Nephron progenitor cell (in vitro differentiated cells): ENCODE data around the gene RPRD1B.
A peak's percentile ranks its signal among the peaks of the same experiment; 100 is the strongest.

Experiments used
- DNase-seq: peaks from one replicate; pipeline ENCODE4 v3.0.0; 2021
- H3K27ac Mint-ChIP-seq: 2 replicates; pipeline ENCODE4 v1.8.0; 2021; ENCODE audit warnings: mild to moderate bottlenecking, moderate library complexity, mixed read lengths
- H3K27me3 Mint-ChIP-seq: 2 replicates; pipeline ENCODE4 v1.8.0; 2021; ENCODE audit warnings: mild to moderate bottlenecking, low read depth, mixed read lengths; ENCODE audit not compliant: poor library complexity
- H3K36me3 Mint-ChIP-seq: 2 replicates; pipeline ENCODE4 v1.8.0; 2021; ENCODE audit warnings: low read depth, mixed read lengths
- H3K4me1 Mint-ChIP-seq: 2 replicates; pipeline ENCODE4 v1.8.0; 2021; ENCODE audit warnings: mixed read lengths
- H3K4me3 Mint-ChIP-seq: 2 replicates; pipeline ENCODE4 v1.8.0; 2021; ENCODE audit warnings: mild to moderate bottlenecking, moderate library complexity, mixed read lengths
- H3K9me3 Mint-ChIP-seq: 2 replicates; pipeline ENCODE4 v1.8.0; 2021; ENCODE audit warnings: mild to moderate bottlenecking, moderate library complexity, mixed read lengths
- CTCF ChIP-seq: fragments of 200-600 bp; sonication (generic); IDR thresholded peaks from 2 replicates; pipeline ENCODE4 v1.5.0; 2021; ENCODE audit warnings: antibody characterized with exemption

RPRD1B gene

GRCh38 chr20:38036366-38036765 lies 2.8 kb downstream of the RPRD1B start:
- H3K27ac Mint-ChIP-seq: no peak overlapping the region
- peaks cover 59% of the 10 kb centered on the region for H3K36me3 Mint-ChIP-seq
- H3K4me3 Mint-ChIP-seq: no peak overlapping the region
- peaks cover 2% of the 10 kb centered on the region for H3K9me3 Mint-ChIP-seq
- H3K4me1 Mint-ChIP-seq: peaks cover 34% of the 10 kb centered on the region
- no peak for DNase-seq
- TF ChIP-seq CTCF: no peak
- H3K27me3 Mint-ChIP-seq: no peaks in the 10 kb centered on the region

GRCh38 chr20:38040276-38040675 lies 6.7 kb downstream of the RPRD1B start:
- peaks cover 71% of the 10 kb centered on the region for H3K36me3 Mint-ChIP-seq
- no peaks in the 10 kb centered on the region for H3K27me3 Mint-ChIP-seq
- H3K27ac Mint-ChIP-seq: no peak overlapping the region
- no peaks in the 10 kb centered on the region for H3K9me3 Mint-ChIP-seq
- no peak for TF ChIP-seq CTCF
- no peak overlapping the region for H3K4me3 Mint-ChIP-seq
- peaks cover 21% of the 10 kb centered on the region for H3K4me1 Mint-ChIP-seq
- DNase-seq: no peak

GRCh38 chr20:38043512-38044300 lies 10.2 kb downstream of the RPRD1B start:
- no peak for DNase-seq
- H3K4me3 Mint-ChIP-seq: no peak overlapping the region

GRCh38 chr20:38044685-38045084 lies 11.1 kb downstream of the RPRD1B start:
- H3K36me3 Mint-ChIP-seq: peaks cover 47% of the 10 kb centered on the region
- H3K27ac Mint-ChIP-seq: no peak overlapping the region
- peaks cover 29% of the 10 kb centered on the region for H3K4me1 Mint-ChIP-seq
- H3K4me3 Mint-ChIP-seq: no peak overlapping the region
- H3K9me3 Mint-ChIP-seq: no peaks in the 10 kb centered on the region
- H3K27me3 Mint-ChIP-seq: no peaks in the 10 kb centered on the region
- no peak for DNase-seq
- no peak for TF ChIP-seq CTCF

More at GRCh38 chr20:38043512-38044300, 10.2 kb downstream of the RPRD1B start:
- Mint-ChIP-seq H3K27me3 (no peaks in the 10 kb centered on the region), H3K9me3 (no peaks in the 10 kb centered on the region), H3K4me1 (peaks cover 27% of the 10 kb centered on the region), H3K27ac (peak overlapping the region; percentile 85), H3K36me3 (peaks cover 44% of the 10 kb centered on the region)
- TF ChIP-seq CTCF: no peak

GRCh38 chr20:38046572-38046971 lies 13.0 kb downstream of the RPRD1B start:
- DNase-seq: no peak
- H3K4me3 Mint-ChIP-seq: no peak overlapping the region
- no peak for TF ChIP-seq CTCF
- no peaks in the 10 kb centered on the region for H3K27me3 Mint-ChIP-seq
- H3K4me1 Mint-ChIP-seq: peaks cover 32% of the 10 kb centered on the region
- H3K9me3 Mint-ChIP-seq: no peaks in the 10 kb centered on the region
- H3K27ac Mint-ChIP-seq: no peak overlapping the region
- peaks cover 39% of the 10 kb centered on the region for H3K36me3 Mint-ChIP-seq

GRCh38 chr20:38049800-38050199 lies 16.3 kb downstream of the RPRD1B start:
- Mint-ChIP-seq H3K4me3 (no peak overlapping the region), H3K27ac (no peak overlapping the region), H3K27me3 (no peaks in the 10 kb centered on the region), H3K36me3 (peaks cover 19% of the 10 kb centered on the region), H3K9me3 (no peaks in the 10 kb centered on the region), H3K4me1 (peaks cover 31% of the 10 kb centered on the region)
- DNase-seq: no peak
- no peak for TF ChIP-seq CTCF
